Astrocyte of the cerebellum (primary cell): ENCODE measurements around the gene SMKR1.
"Not testable (repeated sequence)": the region's sequence is repeated elsewhere in the genome, so short reads cannot be mapped to it uniquely, and the experiment has no call there.

ENCODE experiments used
- DNase-seq: peaks from one replicate; pipeline ENCODE4 v3.0.0-alpha.2; 2011; ENCODE audit warnings: low read depth
- H3K4me3 ChIP-seq: 2 replicates; pipeline ENCODE4 v1.5.1; 2011; ENCODE audit warnings: mild to moderate bottlenecking, low read depth, low read length, moderate library complexity
- in situ Hi-C: cut with HindIII; loops from 2 replicates; pipeline ENCODE4 v1.10.0; 2017; ENCODE audit warnings: low sequenced_read_pairs
- TF ChIP-seq, protein P1 (sequence below): IDR thresholded peaks from 2 replicates; pipeline ENCODE4 v1.5.1; 2012; ENCODE audit warnings: low read length, low read depth, moderate library complexity, mild to moderate bottlenecking; ENCODE audit errors: missing control alignments

Gene SMKR1

DNA sequence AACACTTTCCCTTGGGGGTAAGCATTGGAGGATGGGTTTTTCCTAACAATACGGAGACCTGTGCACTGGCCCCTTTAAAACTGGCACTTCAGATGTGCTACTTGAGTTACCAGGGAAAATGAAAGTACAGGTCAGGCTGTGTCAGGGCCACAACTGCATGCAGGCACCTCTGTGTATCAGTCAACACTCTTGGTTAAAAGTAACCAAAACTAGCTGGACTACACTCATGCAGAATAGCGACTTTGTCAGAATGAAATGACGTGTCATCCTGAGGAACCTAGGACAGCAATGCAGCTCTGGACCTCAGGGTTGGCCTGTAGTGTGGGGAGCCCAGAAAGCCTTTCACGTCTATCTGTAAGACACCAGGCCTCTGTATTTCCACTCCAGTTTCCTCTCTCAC is 33.8 kb upstream of the SMKR1 start:
- H3K4me3 ChIP-seq, result no peak overlapping the region
- in situ Hi-C loops, result no loop called here
- DNase-seq, result no peak
- TF ChIP-seq, protein P1, sequence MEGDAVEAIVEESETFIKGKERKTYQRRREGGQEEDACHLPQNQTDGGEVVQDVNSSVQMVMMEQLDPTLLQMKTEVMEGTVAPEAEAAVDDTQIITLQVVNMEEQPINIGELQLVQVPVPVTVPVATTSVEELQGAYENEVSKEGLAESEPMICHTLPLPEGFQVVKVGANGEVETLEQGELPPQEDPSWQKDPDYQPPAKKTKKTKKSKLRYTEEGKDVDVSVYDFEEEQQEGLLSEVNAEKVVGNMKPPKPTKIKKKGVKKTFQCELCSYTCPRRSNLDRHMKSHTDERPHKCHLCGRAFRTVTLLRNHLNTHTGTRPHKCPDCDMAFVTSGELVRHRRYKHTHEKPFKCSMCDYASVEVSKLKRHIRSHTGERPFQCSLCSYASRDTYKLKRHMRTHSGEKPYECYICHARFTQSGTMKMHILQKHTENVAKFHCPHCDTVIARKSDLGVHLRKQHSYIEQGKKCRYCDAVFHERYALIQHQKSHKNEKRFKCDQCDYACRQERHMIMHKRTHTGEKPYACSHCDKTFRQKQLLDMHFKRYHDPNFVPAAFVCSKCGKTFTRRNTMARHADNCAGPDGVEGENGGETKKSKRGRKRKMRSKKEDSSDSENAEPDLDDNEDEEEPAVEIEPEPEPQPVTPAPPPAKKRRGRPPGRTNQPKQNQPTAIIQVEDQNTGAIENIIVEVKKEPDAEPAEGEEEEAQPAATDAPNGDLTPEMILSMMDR, result no peak

DNA sequence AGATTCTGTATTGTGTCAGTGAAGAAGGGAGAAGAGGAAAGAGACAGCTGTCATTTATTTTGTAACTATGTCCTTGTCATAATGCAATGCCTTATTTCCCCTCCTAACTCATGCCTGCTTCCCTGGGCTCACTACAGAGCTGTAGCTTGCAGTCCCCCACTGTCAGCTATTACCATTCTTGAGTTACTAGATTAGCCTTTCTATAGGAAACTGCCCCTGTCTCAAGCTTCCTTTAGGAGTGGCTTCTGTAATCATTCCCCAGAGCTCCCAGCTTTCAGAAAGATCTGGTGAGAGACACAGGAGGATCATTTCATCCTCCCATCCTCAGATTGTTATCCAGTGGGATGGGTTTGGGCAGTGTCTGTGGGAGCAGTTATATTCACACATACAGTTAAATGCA is 32.4 kb upstream of the SMKR1 start:
- H3K4me3 ChIP-seq, result no peak overlapping the region
- TF ChIP-seq, protein P1, result no peak
- no peak for DNase-seq
- in situ Hi-C loops, result no loop called here

DNA sequence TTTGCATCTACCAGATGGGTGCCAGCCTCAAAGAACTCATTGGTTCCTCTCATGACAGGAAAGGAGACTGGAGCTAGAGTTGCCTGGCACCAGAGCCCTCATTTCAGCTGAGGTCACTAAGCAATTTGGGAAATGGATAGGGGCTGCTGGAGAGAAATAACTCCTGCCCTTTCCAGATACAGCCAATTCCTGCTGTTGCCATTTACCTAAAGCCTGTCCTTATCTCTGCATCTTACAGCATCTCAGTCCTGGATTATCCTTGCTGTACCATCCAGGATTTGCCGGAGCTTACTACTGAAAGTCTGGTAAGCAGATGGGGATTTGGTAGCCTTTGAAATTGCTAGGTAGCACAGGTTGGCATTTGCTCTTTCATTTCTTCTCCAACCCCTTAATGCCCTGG is 31.9 kb upstream of the SMKR1 start:
- TF ChIP-seq, protein P1, result no peak
- no peak for DNase-seq
- in situ Hi-C loops, result no loop called here
- H3K4me3 ChIP-seq, result no peak overlapping the region

DNA sequence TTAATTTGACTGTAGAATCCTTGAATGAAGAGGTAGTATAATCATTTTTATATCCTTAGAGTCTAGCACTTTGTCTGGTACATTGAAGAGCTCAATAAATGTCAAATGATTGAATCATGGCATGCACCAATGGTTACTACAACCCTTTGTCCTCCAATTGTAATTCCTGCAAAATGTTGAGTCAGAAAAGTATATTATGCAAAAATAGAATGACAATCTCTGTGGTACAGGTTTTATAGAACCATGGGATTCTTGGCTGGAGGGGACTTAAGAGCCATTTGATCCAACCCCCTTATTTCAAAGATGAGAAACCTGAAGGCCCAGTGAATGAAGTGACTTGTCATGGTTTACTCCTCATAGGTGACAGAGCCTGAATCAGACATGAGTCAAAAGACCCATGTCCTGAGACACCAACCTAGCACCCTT is 30.9 kb upstream of the SMKR1 start:
- no peak overlapping the region for H3K4me3 ChIP-seq
- in situ Hi-C loops, result no loop called here
- DNase-seq, result no peak
- TF ChIP-seq, protein P1, result no peak

DNA sequence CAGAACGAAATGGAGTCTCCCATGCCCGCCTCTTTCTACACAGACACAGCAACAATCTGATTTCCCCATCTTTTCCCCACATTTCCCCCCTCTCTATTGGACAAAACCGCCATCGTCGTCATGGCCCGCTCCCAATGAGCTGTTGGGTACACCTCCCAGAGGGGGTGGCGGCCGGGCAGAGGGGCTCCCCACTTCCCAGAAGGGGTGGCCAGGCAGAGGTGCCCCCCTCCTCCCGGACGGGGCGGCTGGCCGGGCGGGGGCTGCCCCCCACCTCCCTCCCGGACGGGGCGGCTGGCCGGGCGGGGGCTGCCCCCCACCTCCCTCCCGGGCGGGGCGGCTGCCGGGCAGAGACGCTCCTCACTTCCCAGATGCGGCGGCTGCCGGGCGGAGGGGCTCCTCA is 26.4 kb upstream of the SMKR1 start:
- in situ Hi-C loops, H3K4me3 ChIP-seq, DNase-seq: not testable (repeated sequence)

DNA sequence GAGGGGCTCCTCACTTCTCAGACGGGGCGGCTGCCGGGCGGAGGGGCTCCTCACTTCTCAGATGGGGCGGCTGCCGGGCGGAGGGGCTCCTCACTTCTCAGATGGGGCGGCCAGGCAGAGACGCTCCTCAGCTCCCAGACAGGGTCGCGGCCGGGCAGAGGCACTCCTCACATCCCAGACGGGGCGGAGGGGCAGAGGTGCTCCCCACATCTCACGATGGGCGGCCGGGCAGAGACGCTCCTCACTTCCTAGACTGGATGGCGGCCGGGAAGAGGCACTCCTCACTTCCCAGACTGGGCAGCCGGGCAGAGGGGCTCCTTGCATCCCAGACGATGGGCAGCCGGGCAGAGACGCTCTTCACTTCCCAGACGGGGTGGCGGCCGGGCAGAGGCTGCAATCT is 25.9 kb upstream of the SMKR1 start:
- H3K4me3 ChIP-seq, in situ Hi-C loops, DNase-seq: not testable (repeated sequence)

DNA sequence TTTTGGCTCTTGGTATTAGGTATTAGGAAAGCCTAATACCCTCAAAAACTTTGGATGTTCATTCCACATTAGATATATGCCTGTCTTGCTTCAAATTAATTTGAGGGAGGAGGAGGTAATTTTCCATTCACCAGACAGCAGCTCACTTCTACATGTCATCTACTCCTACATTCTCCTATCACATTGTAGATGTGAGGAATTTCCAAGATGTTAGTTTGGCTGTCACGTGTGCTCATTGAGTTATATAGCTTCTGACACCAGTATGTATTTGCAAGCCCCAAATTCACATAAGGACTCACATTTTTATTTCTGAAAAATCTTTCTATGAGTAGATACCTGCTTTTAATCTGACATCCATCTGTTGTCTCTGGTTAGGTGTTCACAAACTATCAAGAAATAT is 22.5 kb upstream of the SMKR1 start:
- DNase-seq, result no peak
- no peak overlapping the region for H3K4me3 ChIP-seq
- TF ChIP-seq, protein P1, result no peak
- in situ Hi-C loops, result no loop called here

DNA sequence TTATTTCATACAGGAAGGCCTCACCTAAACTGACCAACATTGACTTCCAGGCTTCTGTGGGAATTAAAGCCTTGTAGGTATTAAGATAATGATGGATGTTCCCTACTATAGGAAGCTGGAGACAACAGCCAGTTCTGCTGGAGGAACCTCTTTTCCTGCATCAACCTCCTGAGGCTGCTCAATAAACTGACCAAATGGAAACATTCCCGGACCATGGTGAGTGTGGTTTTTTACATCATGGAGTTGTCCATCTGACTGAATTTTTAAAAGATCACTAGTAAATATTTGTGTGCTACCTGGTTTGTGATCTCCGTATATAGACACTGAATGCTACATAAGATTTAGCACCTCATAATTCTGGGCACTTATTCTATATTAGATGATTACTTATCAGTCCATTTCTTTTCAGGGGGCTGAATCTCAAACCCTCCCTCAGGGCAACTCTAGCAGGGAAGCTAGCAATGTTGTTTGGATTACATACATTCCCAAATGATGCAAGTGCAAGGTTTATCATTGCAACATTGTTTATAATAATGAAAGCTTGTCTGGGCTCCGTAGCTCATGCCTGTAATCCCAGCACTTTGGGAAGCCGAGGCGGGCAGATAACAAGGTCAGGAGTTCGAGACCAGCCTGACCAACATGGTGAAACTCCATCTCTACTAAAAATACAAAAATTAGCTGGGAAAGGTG is 21.5 kb upstream of the SMKR1 start:
- TF ChIP-seq, protein P1, result no peak
- H3K4me3 ChIP-seq, result no peak overlapping the region
- no peak for DNase-seq
- in situ Hi-C loops, result no loop called here

DNA sequence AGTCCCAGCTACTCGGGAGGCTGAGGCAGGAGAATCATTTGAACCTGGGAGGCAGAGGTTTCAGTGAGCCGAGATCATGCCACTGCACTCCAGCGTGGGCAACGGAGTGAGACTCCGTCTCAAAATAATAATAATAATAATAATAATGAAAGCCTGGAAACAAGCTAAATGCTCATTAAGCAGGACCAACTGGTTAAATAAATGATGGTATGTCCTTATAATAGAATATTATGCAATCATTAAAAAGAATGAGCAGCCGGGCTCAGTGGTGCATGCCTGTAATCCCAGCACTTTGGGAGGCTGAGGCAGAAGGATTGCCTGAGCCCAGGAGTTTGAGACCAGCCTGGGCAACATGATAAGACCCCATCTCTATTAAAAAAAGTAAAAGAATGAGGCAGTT is 21.0 kb upstream of the SMKR1 start:
- DNase-seq, in situ Hi-C loops, H3K4me3 ChIP-seq: not testable (repeated sequence)
